ENCODE measurements around the gene RBM6.
"Not testable (repeated sequence)": the region's sequence is repeated elsewhere in the genome, so short reads cannot be mapped to it uniquely, and the experiment has no call there.

RBM6 gene

DNA sequence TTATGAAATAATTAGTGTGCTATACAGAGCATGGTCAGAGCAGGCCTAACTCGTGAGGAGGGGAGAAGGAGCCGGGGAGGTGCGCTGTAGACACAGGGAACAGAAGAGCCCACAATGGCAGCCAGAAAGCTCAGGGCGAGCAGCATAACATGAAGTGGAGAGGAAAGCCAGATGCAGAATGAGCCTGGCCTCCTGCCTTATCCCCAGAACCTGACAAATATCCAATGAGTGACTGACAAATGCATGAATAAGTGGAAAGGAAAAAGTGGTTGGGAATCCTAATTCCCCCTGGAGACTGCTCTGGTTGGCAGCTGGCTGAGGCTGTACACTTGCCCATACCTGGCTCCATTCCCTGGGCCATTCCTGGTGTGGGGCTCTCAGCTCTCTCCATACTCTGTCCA lies 27.1 kb upstream of the RBM6 start:
- TF ChIP-seq Cebpa-rat (IDR thresholded peaks at IDR 0.05), result no peak
- peaks cover 23% of the 10 kb centered on the region for H3K4me1 ChIP-seq
- no peak overlapping the region for H3K4me3 ChIP-seq
- peaks cover 62% of the 10 kb centered on the region for H3K36me3 ChIP-seq
- H4K20me1 ChIP-seq, result peaks cover 20% of the 10 kb centered on the region; the same call in 1 of the 2 replicates
- H3K9me3 ChIP-seq, result no peaks in the 10 kb centered on the region
- no peak overlapping the region for H3K9ac ChIP-seq
- no peaks in the 10 kb centered on the region for H3K27me3 ChIP-seq
- H3K27ac ChIP-seq, result no peak overlapping the region
- no peak overlapping the region for H3K4me2 ChIP-seq

- Histone ChIP-seq H4K20me1 (peaks cover 20% of the 10 kb centered on the region; the same call in 1 of the 2 replicates), H3K4me2 (no peak overlapping the region), H3K9me3 (no peaks in the 10 kb centered on the region), H3K27me3 (no peaks in the 10 kb centered on the region), H3K4me3 (no peak overlapping the region), H3K4me1 (peaks cover 33% of the 10 kb centered on the region), H3K36me3 (peaks cover 42% of the 10 kb centered on the region), H3K27ac (no peak overlapping the region), H3K9ac (no peak overlapping the region)
- TF ChIP-seq Cebpa-rat (IDR thresholded peaks at IDR 0.05), result no peak
Measured at GRCh38 chr3:49914906-49915305, 25.0 kb upstream of the RBM6 start.

GRCh38 chr3:49916686-49917085 lies 23.3 kb upstream of the RBM6 start:
- H3K9ac ChIP-seq, result no peak overlapping the region
- TF ChIP-seq Cebpa-rat (IDR thresholded peaks at IDR 0.05), result peak; percentile 96

GRCh38 chr3:49917806-49918590 lies 22.0 kb upstream of the RBM6 start:
- Histone ChIP-seq H3K4me1 (peaks cover 20% of the 10 kb centered on the region), H3K36me3 (peaks cover 12% of the 10 kb centered on the region), H3K4me2 (peak overlapping the region; percentile 53), H3K27ac (peak overlapping the region; percentile 38; the same call in 1 of the 2 replicates), H4K20me1 (peaks cover 16% of the 10 kb centered on the region; the same call in 1 of the 2 replicates)
- H3K9me3 ChIP-seq, H3K9ac ChIP-seq, H3K4me3 ChIP-seq, H3K27me3 ChIP-seq: not testable (repeated sequence)

More at GRCh38 chr3:49916686-49917085, 23.3 kb upstream of the RBM6 start:
- Histone ChIP-seq H3K27ac (0 out of 2 replicates have a peak overlapping the region, but pooled peaks have one; percentile 3), H4K20me1 (peaks cover 16% of the 10 kb centered on the region; the same call in 1 of the 2 replicates), H3K36me3 (peaks cover 25% of the 10 kb centered on the region), H3K9me3 (no peaks in the 10 kb centered on the region), H3K27me3 (no peaks in the 10 kb centered on the region), H3K4me1 (peaks cover 27% of the 10 kb centered on the region), H3K4me3 (no peak overlapping the region), H3K4me2 (no peak overlapping the region)

DNA sequence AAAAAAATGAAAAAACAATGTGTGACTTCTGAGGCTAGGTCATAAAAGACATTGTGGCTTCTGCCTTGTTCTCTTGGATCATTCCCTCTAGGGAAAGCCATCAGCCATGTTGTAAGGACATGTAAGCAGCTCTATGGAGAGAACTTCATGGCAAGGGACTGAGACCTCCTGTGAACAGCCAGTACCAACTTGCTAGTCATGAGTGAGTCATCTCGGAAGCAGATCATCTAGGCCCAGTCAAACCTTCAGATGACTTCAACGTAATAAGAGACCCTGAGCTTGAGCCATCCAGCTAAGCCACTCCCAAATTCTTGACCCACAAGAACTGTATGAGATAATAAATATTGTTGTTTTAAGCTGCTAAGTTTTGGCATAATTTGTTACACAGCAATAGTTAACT lies 15.3 kb upstream of the RBM6 start:
- Histone ChIP-seq H4K20me1 (no peaks in the 10 kb centered on the region), H3K27ac (no peak overlapping the region), H3K4me2 (no peak overlapping the region), H3K9ac (no peak overlapping the region), H3K4me3 (no peak overlapping the region), H3K9me3 (no peaks in the 10 kb centered on the region), H3K36me3 (peaks cover 11% of the 10 kb centered on the region), H3K4me1 (peaks cover 18% of the 10 kb centered on the region), H3K27me3 (no peaks in the 10 kb centered on the region)
- TF ChIP-seq Cebpa-rat (IDR thresholded peaks at IDR 0.05), result no peak

GRCh38 chr3:49925485-49925884 lies 14.5 kb upstream of the RBM6 start:
- H3K4me2 ChIP-seq, result no peak overlapping the region
- H4K20me1 ChIP-seq, result no peaks in the 10 kb centered on the region
- H3K4me3 ChIP-seq, result no peak overlapping the region
- no peaks in the 10 kb centered on the region for H3K27me3 ChIP-seq
- H3K4me1 ChIP-seq, result peaks cover 26% of the 10 kb centered on the region
- no peaks in the 10 kb centered on the region for H3K9me3 ChIP-seq
- H3K27ac ChIP-seq, result no peak overlapping the region
- peaks cover 11% of the 10 kb centered on the region for H3K36me3 ChIP-seq
- TF ChIP-seq Cebpa-rat (IDR thresholded peaks at IDR 0.05), result no peak
- H3K9ac ChIP-seq, result no peak overlapping the region

GRCh38 chr3:49926117-49926728 lies 13.7 kb upstream of the RBM6 start:
- Histone ChIP-seq H3K9ac (no peak overlapping the region), H3K27me3 (no peaks in the 10 kb centered on the region), H3K4me3 (no peak overlapping the region), H3K27ac (no peak overlapping the region), H3K4me2 (no peak overlapping the region), H3K4me1 (peaks cover 33% of the 10 kb centered on the region), H3K9me3 (no peaks in the 10 kb centered on the region), H4K20me1 (no peaks in the 10 kb centered on the region), H3K36me3 (peaks cover 11% of the 10 kb centered on the region)
- TF ChIP-seq Cebpa-rat (IDR thresholded peaks at IDR 0.05), result 0 out of 2 replicates have a peak, but pooled peaks have one; percentile 23

DNA sequence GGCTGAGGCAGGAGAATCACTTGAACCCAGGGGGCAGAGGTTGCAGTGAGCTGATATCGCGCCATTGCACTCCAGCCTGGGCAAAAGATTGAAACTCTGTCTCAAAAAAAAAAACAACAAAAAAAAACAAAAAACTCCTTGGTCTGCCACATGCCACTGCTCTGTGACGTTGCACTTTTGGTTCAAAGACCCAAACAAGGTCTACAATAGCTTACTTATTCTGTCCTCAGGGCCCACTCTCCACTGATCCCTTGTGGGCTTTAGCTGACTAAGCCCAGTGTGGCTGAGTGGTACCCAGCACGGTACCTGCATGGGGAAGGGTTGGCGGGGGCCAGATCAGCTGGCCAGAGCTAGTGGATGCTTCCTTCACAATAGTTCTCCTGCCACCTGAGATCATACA lies 12.2 kb upstream of the RBM6 start:
- Histone ChIP-seq H3K9me3 (no peaks in the 10 kb centered on the region), H3K4me1 (peaks cover 39% of the 10 kb centered on the region), H3K4me2 (peak overlapping the region; percentile 82), H3K9ac (no peak overlapping the region), H3K27ac (no peak overlapping the region), H3K27me3 (no peaks in the 10 kb centered on the region), H3K4me3 (no peak overlapping the region), H3K36me3 (peaks cover 11% of the 10 kb centered on the region), H4K20me1 (no peaks in the 10 kb centered on the region)
- TF ChIP-seq Cebpa-rat (IDR thresholded peaks at IDR 0.05), result no peak

GRCh38 chr3:49928481-49929017 lies 11.4 kb upstream of the RBM6 start:
- H3K4me3 ChIP-seq, result peak overlapping the region; percentile 82

More at GRCh38 chr3:49928481-49929017, 11.4 kb upstream of the RBM6 start:
- H3K9me3 ChIP-seq, result no peaks in the 10 kb centered on the region
- no peaks in the 10 kb centered on the region for H4K20me1 ChIP-seq
- H3K4me2 ChIP-seq, result peak overlapping the region; percentile 82
- no peak for TF ChIP-seq Cebpa-rat (IDR thresholded peaks at IDR 0.05)
- H3K27me3 ChIP-seq, result no peaks in the 10 kb centered on the region
- peaks cover 8% of the 10 kb centered on the region for H3K36me3 ChIP-seq
- H3K27ac ChIP-seq, result no peak overlapping the region
- H3K4me1 ChIP-seq, result peaks cover 39% of the 10 kb centered on the region
- peak overlapping the region; percentile 83; the same call in 1 of the 2 replicates for H3K9ac ChIP-seq

Measured in BLaER1 (cell line).